Transverse colon (tissue), 4 donors: Measurements from ENCODE around the gene MMP1. TPM values are rescaled to one million over a fixed set of nuclear protein-coding genes. Genes with fewer than 3 reads are reported as not detected.

Experiments
- total RNA-seq, 4 donors: library from RNA; depleted of rRNA; stranded (reverse); fragments of >200 nt; gene quantifications; one replicate each; pipeline ENCODE4 v1.1.0, GENCODE V29; 2016

MMP1 gene
- total RNA-seq, 4 donors from 2014 or later: 0.48 TPM; not detected in 3

Other genes with a start within 250 kb of the MMP1 start
- not detected for gene MMP20, start 172.8 kb downstream of the MMP1 start, total RNA-seq
- gene MMP27, start 92.4 kb downstream of the MMP1 start, total RNA-seq: under 1 TPM in 1 of 4 donors, not detected in 3; 0.27 TPM
- not detected for gene MMP8, start 73.2 kb downstream of the MMP1 start, total RNA-seq
- under 1 TPM in 1 of 4 donors, not detected in 3; 0.48 TPM for gene MMP10, start 17.5 kb downstream of the MMP1 start, total RNA-seq
- gene MMP3, start 45.4 kb upstream of the MMP1 start, total RNA-seq: 1 to 10 TPM in 2 of 4 donors, under 1 TPM in 2; 0.48 to 4.8 (median 1.1) TPM
- gene MMP12, start 76.8 kb upstream of the MMP1 start, total RNA-seq: 1 to 10 TPM in 1 of 4 donors, under 1 TPM in 1, not detected in 2; 0.55 to 4.9 TPM
- not detected for gene MMP13, start 157.6 kb upstream of the MMP1 start, total RNA-seq